Measurements from ENCODE around the gene ANGEL2.
"Not testable (repeated sequence)": the region's sequence is repeated elsewhere in the genome, so short reads cannot be mapped to it uniquely, and the experiment has no call there.

The ANGEL2 gene

DNA sequence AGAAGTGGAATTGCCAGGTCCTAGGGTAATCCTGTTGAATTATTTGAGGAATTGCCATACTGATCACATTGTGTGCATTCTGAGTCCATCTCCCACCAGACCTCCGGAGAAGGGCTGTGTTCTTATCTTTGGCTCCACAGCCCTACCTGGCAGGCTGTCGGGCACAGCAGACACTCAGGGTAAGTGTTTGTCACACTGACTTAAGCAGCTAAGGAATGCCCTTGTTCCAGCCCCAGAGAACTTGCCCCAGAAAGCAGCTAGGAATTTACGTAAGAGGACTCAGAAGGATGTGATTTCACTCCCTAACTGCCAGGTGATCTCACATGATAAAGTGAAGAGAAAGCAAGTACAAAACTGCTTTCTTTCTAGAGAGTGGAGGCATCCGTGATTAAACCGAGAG, 44.4 kb downstream of the ANGEL2 start:
- Histone ChIP-seq H3K4me1 (ENCODE audit: control insufficient read depth in 1 of 2, insufficient read depth in 1 of 2, low read depth in 1 of 2, low read length in 1 of 2) (no peaks in the 10 kb centered on the region), H3K27ac (no peak overlapping the region), H3K9me3 (no peaks in the 10 kb centered on the region), H3K4me3 (ENCODE audit: low read depth in 1 of 2, low read length in 1 of 2) (no peak overlapping the region), H3K27me3 (peaks cover 6% of the 10 kb centered on the region), H3K36me3 (no peaks in the 10 kb centered on the region)
- TF ChIP-seq, protein P1, sequence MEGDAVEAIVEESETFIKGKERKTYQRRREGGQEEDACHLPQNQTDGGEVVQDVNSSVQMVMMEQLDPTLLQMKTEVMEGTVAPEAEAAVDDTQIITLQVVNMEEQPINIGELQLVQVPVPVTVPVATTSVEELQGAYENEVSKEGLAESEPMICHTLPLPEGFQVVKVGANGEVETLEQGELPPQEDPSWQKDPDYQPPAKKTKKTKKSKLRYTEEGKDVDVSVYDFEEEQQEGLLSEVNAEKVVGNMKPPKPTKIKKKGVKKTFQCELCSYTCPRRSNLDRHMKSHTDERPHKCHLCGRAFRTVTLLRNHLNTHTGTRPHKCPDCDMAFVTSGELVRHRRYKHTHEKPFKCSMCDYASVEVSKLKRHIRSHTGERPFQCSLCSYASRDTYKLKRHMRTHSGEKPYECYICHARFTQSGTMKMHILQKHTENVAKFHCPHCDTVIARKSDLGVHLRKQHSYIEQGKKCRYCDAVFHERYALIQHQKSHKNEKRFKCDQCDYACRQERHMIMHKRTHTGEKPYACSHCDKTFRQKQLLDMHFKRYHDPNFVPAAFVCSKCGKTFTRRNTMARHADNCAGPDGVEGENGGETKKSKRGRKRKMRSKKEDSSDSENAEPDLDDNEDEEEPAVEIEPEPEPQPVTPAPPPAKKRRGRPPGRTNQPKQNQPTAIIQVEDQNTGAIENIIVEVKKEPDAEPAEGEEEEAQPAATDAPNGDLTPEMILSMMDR (IDR thresholded peaks at IDR 0.05), result no peak

DNA sequence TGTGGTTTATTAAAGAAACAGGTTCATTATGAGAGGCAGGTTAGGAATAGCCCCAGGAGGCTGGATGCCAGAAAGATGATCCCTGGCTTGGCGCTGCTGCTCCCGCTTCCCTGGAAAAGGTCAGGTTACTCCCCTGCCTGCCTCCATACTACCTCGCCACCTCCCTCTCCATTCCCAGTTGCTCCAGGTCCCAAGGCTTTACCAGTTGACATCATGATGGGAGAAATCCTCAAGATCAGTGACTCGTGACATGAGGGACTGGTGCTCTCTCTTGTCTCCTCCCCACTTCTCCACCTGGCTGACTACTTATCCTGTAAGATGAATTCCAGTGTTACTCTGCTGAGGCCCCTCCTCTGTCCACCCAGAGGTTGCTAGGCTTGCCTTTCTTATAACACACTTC, 45.6 kb downstream of the ANGEL2 start:
- TF ChIP-seq, protein P1 (IDR thresholded peaks at IDR 0.05), result no peak
- Histone ChIP-seq H3K4me1 (ENCODE audit: control insufficient read depth in 1 of 2, insufficient read depth in 1 of 2, low read depth in 1 of 2, low read length in 1 of 2) (no peaks in the 10 kb centered on the region), H3K27me3 (peaks cover 6% of the 10 kb centered on the region)

DNA sequence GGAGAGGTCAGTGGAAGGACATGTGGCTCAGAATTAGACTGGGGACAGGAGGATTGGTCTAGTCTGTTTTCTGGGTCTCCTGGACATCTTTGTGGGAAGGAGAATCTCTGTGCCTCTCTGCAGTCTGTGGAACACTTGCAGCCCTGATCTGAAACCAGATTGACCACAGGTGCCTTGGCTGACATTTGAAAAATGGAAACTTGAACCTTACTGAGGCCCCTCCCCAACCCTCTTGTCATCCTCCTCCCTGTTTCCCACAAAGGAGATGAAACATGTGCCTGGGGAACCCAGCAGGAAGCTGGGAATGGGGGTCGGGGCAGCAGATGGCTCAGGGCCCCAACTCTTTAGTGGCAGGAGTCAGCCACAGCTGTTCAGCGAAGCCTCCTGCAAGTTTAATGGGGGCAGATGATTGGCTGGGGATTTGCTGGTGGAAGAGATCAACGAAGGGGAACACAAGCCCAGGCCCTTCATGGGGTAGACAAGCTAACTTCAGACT, 47.3 kb downstream of the ANGEL2 start:
- Histone ChIP-seq H3K27ac (no peak overlapping the region), H3K4me3 (ENCODE audit: low read depth in 1 of 2, low read length in 1 of 2) (no peak overlapping the region), H3K4me1 (ENCODE audit: control insufficient read depth in 1 of 2, insufficient read depth in 1 of 2, low read depth in 1 of 2, low read length in 1 of 2) (no peaks in the 10 kb centered on the region), H3K36me3 (no peaks in the 10 kb centered on the region), H3K27me3 (no peaks in the 10 kb centered on the region), H3K9me3 (no peaks in the 10 kb centered on the region)
- TF ChIP-seq, protein P1 (IDR thresholded peaks at IDR 0.05), result no peak

More for the DNA sequence above, 45.6 kb downstream of the ANGEL2 start:
- Histone ChIP-seq H3K4me3 (ENCODE audit: low read depth in 1 of 2, low read length in 1 of 2) (no peak overlapping the region), H3K27ac (no peak overlapping the region), H3K36me3 (no peaks in the 10 kb centered on the region), H3K9me3 (no peaks in the 10 kb centered on the region)

DNA sequence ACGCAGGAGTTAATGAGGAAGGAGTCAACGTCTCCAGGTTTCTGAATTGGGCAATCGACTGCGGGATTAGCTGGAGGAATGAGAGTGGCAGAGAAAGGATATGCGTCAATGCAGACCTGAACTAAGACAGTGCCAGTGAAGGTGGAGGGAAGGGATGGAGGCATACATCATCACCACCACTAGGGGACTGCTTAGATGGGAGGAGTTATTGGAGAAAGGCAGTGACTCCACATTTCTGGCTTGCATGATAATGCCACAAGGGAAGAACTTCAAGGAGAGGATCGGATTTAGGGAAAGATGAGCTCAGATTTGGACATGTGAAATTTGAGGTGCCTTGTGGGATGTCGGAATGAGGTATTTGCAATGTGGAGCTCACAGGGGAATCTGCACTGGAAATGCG, 47.9 kb downstream of the ANGEL2 start:
- H3K27ac ChIP-seq, result no peak overlapping the region
- TF ChIP-seq, protein P1 (IDR thresholded peaks at IDR 0.05), result no peak
- H3K4me3 ChIP-seq (ENCODE audit: low read depth in 1 of 2, low read length in 1 of 2), result no peak overlapping the region
- no peaks in the 10 kb centered on the region for H3K27me3 ChIP-seq
- H3K9me3 ChIP-seq, result no peaks in the 10 kb centered on the region
- H3K4me1 ChIP-seq (ENCODE audit: control insufficient read depth in 1 of 2, insufficient read depth in 1 of 2, low read depth in 1 of 2, low read length in 1 of 2), result no peaks in the 10 kb centered on the region
- no peaks in the 10 kb centered on the region for H3K36me3 ChIP-seq

DNA sequence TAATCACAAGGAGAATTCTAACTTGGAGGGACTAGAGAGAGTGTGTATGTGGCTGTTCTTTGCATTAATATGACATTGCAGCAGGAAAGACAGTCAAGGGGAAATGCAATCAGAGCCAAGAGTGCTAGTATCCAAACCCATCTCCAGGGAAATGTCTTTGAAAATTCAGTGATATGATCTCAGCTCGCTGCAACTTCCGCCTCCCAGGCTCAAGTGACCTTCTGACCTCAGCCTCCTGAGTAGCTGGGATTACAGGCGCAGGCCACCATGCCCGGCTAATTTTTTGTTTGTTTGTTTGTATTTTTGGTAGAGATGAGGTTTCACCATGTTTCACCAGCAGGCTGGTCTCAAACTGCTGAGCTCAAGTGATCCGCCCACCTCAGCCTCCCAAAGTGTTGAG, 49.1 kb downstream of the ANGEL2 start:
- Histone ChIP-seq H3K36me3 (no peaks in the 10 kb centered on the region), H3K4me1 (ENCODE audit: control insufficient read depth in 1 of 2, insufficient read depth in 1 of 2, low read depth in 1 of 2, low read length in 1 of 2) (no peaks in the 10 kb centered on the region), H3K27ac (no peak overlapping the region), H3K27me3 (no peaks in the 10 kb centered on the region), H3K9me3 (no peaks in the 10 kb centered on the region), H3K4me3 (ENCODE audit: low read depth in 1 of 2, low read length in 1 of 2) (no peak overlapping the region)
- TF ChIP-seq, protein P1 (IDR thresholded peaks at IDR 0.05), result no peak

DNA sequence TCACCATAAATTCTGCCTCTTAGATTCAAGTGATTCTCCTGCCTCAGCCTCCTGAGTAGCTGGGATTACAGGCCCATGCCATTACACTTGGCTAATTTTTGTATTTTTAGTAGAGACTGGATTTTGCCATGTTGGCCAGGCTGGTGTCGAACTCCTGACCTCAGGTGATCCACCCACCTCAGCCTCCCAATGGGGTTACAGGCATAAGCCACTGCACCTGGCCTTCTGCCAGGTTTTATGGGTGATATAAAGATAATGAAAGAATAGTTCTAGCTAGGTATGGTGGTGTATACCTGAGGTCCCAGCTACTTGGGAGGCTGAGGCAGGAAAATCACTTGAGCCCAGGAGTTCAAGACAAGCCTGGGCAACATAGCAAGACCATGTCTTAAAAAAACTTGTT, 50.7 kb downstream of the ANGEL2 start:
- H3K27me3 ChIP-seq, H3K9me3 ChIP-seq: not testable (repeated sequence)

More for the DNA sequence above, 50.7 kb downstream of the ANGEL2 start:
- not testable (repeated sequence) for H3K4me3 ChIP-seq (ENCODE audit: low read depth in 1 of 2, low read length in 1 of 2); H3K36me3 ChIP-seq; H3K27ac ChIP-seq; H3K4me1 ChIP-seq (ENCODE audit: control insufficient read depth in 1 of 2, insufficient read depth in 1 of 2, low read depth in 1 of 2, low read length in 1 of 2)

All from neutrophil (primary cell).